ENCODE data around the gene OR56A5.
"Not testable (repeated sequence)": the region's sequence is repeated elsewhere in the genome, so short reads cannot be mapped to it uniquely, and the experiment has no call there.

Gene OR56A5, protein sequence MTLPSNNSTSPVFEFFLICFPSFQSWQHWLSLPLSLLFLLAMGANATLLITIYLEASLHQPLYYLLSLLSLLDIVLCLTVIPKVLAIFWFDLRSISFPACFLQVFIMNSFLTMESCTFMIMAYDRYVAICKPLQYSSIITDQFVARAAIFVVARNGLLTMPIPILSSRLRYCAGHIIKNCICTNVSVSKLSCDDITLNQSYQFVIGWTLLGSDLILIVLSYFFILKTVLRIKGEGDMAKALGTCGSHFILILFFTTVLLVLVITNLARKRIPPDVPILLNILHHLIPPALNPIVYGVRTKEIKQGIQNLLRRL

DNA sequence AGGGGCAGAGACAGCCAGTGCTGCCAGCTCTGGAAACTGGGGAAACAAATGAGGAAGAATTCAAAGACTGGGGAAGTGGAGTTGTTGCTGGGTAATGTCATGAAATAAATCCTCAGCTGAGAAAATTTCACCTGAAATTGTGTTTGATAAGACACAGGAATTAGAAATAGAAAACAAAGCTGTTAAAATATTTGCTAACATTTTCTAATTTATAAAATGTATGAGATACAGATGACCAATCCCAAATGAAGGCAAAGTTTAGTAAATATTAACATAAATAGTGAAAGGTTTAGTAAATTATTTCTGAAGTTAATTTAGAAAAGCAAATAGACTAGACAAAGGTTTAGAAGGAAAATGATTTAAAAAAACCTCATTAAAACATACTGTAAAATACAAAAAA is at the start of gene OR56A5:
OR56A5 (minus strand) TSS at position 101 of the 400 bp plus-strand sequence; CDS start at position 101, 0 bp downstream.
- DNase-seq, result no peak

- no peak for DNase-seq
Observed at GRCh38 chr11:6013042-6013441, 44.7 kb upstream of the OR56A5 start.

- DNase-seq, result peak; percentile 34 to 56 (median 42)
Observed at GRCh38 chr11:6012035-6012668, 43.9 kb upstream of the OR56A5 start.

GRCh38 chr11:6006846-6007245 is 38.6 kb upstream of the OR56A5 start, which contains the start of gene OR56A4:
TSS of gene OR56A4 (minus strand) at chr11:6006946. CDS start at chr11:6002992, 3,954 bp downstream.
- no peak for DNase-seq

DNA sequence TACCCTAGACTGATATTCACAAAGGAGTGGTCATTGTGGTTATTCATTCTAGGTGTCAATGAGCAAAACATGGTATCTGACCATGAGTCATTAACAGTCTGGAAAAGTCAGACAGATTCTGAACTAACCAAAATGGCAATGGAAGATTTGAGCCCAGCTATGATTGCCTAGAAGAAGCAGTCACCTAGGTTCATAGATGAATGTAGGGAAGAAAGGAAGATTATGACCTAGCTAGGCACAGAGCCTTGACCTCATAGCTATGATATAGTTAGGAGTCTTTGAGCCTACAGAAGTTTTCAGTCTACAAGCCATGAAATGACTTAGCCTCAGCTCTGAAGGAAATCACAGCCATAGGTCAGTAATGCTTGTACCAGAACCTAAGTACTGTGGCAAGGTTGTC is 38.1 kb upstream of the OR56A5 start:
- DNase-seq, result no peak

DNA sequence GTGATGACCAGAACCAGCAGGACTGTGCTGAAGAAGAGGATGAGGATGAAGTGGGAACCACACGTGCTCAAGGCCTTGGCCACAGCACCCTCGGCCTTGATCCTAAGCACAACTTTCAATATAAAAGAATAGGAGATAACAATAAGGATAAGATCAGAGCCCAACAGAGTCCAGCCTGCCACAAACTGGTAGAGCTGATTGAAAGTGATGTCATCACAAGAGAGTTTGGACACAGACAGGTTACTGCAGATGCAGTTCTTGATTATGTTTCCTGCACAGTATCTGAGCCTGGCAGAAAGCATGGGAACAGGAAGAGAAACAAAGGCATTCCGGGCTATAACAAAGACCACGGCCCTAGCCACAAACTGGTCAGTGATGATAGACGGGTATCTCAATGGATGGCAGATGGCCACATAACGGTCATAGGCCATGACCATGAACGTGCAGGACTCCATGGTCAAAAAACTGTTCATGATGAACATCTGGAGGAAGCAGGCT is 34.0 kb upstream of the OR56A5 start:
- no peak for DNase-seq

GRCh38 chr11:5994791-5995190 is 26.5 kb upstream of the OR56A5 start:
- no peak for DNase-seq

- DNase-seq, result peak; percentile 40 to 59 (median 40)
Observed at GRCh38 chr11:5992604-5993251, 24.4 kb upstream of the OR56A5 start.

DNA sequence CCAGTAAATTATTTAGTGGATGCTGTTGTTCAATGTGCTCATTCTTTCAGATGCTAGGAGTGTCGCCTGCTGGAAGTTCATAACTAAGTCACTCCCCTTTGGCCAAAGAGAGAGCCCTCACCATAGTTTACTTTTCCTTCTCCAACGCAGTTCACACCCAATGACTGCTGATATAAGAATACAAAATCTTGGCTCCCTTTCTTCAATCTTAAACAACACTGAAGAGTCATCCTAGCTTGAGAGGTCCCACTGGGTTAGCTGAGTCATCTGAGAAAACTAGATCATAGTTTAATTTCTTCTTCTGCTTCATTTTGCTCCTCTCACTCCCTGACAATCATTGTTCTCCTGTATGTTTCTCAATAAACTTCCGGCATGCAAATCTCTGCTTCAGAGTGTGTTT is 23.9 kb upstream of the OR56A5 start:
- DNase-seq, result no peak

- DNase-seq, result no peak
Observed at GRCh38 chr11:5989203-5989602, 20.9 kb upstream of the OR56A5 start.

DNA sequence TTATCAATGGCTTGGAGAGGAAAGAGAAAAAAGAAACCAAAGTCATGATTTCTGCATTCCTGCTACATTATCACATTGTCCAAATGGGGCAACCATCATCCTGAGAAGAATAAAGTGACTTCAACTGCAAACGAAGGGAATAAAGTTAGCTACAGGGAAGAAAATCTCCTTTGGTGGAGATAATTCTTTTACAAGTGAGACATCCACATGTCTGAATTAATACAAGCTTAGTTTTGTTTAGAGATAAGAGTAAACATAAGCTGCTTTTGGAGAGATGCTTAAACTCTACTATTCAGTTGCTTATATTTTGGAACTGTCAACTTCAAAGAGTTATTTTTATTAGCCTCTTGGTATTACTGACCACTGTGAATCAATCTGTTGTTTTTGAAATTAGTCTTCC is 18.6 kb upstream of the OR56A5 start, which contains the start of gene OR52L1:
OR52L1 (minus strand) TSS at position 101 of the 400 bp plus-strand sequence; CDS start at position 46, 55 bp downstream.
- no peak for DNase-seq

DNA sequence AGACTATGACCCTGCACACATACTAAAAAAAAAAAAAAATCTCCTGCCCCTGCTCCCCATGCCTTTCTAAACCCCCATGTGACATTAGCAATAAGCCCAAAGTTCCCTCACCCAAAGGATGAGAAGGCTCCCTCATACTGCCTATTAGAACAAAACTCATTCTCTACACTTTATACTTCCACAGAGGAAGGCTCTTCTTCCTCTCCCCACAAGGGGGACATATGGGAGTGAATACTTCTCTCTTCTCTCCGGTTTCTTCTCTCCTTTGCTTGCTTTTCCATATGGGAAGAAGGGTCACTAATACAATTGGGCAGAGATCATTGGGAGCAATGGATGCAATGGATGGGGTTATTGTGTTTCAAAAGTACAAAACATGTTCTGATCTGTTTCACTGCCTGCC is 15.1 kb upstream of the OR56A5 start:
- no peak for DNase-seq

DNA sequence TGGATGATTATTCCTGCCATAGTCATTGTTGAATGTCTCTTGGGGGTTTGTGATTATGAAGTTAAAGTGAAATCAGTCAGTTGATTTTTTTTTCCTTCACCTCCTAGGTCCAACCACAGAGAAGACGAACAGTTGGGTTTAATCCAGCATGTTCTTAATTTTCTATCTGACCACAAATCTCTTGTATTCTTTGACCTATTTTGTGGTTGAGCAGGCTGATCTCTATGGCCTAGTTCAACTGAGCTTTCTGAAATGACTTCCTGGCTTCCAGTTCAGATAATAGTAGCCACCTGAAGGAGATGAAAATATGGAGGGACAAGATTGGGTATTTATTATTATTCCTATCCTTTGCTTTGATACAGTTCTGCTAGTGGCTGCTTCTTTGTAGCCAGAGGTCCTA is 5.2 kb upstream of the OR56A5 start:
- no peak for DNase-seq

GRCh38 chr11:5967708-5968107 is 586 bp downstream of the OR56A5 start:
- no peak for DNase-seq

- DNase-seq, result no peak
Observed at GRCh38 chr11:5966958-5967357, 1.3 kb downstream of the OR56A5 start.

GRCh38 chr11:5960704-5961320 is 7.5 kb downstream of the OR56A5 start:
- not testable (repeated sequence) for DNase-seq

- DNase-seq, result no peak
Observed at GRCh38 chr11:5955586-5955985, 12.7 kb downstream of the OR56A5 start.

DNA sequence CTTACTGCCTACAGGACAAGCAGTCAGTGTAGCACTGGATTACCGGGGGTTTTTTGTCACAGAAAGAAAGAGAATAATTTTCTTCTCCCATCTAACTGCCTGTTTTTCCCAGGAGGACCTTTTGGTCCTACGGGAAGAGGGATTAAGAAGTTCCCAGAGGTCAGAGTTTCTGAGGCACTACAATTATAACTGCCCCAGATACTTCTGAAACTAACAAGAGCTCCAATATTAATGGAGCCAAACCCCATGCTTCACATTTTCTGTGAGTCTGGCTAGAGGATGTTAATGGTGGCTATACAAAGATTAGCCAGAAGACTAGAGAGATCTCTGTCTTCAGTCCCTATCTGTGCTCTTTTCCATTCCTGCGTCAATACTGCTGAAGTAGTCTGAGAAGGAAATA is 26.3 kb downstream of the OR56A5 start, which contains the start of gene OR56A3:
OR56A3 (plus strand) TSS at position 301 of the 400 bp plus-strand sequence. CDS start 5,096 bp downstream, outside the sequence.
- no peak for DNase-seq

DNA sequence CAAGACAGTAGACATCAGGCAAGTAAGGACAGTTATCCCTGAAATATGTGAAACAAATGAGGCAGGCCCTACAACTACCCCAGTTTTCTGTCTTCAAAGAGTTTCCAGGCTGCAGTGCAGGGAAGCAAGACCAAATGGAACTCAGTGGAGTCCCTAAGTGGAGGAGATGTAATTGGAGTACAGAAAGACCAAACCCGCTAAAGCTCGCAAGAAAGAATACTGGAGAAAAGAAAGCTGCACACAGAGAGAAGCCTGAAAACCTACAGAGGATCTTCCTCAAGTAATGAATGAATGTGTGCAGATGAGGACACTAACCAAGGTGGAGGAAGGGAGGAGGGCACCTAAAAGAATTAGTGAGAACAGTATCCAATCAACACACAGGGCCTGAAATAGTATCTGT is 27.5 kb downstream of the OR56A5 start:
- DNase-seq, result no peak

GRCh38 chr11:5938603-5938965 is 29.7 kb downstream of the OR56A5 start:
- DNase-seq, result no peak

- no peak for DNase-seq
Observed at GRCh38 chr11:5937868-5938602, 30.3 kb downstream of the OR56A5 start.

DNA sequence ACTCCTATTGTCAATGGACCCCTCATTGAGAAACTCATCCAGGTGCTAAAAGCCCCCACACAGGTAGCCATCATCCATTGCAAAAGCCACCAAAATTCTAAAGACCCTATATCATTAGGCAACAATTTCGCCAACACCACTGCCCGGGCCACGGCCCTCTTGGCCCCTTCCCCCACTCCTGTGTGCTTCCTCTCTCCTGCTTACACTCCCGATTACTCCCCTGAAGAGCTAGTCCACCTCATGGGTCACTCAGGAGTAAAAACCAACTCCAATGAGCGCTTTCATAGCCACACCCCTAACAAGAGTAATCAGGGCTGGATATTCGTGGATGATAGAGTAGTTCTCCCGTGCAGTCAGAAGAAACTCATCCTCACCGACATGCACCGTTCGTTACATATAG is 35.2 kb downstream of the OR56A5 start:
- no peak for DNase-seq
